H9 (cell line): ENCODE results near the gene FRRS1. TPM values are rescaled to one million over a fixed set of nuclear protein-coding genes. Genes with fewer than 3 reads are reported as not detected.

Experiments used
- DNase-seq: peaks from one replicate; pipeline ENCODE4 v3.0.0-alpha.2; 2017
- H2AFZ ChIP-seq: one replicate; pipeline ENCODE4 v1.6.1; 2013; ENCODE audit warnings: mild to moderate bottlenecking, low read length, control low read depth, moderate library complexity
- H2AK5ac ChIP-seq: 2 replicates; pipeline ENCODE4 v1.6.1; 2013; ENCODE audit warnings: low read length, control low read depth, mixed read lengths; ENCODE audit not compliant: insufficient read length
- H2BK120ac ChIP-seq: one replicate; pipeline ENCODE4 v1.6.1; 2013; ENCODE audit warnings: low read depth, mild to moderate bottlenecking, low read length, control low read depth, inconsistent platforms; ENCODE audit not compliant: poor library complexity, severe bottlenecking
- H2BK12ac ChIP-seq: 2 replicates; pipeline ENCODE4 v1.6.1; 2013; ENCODE audit warnings: low read length, control low read depth, mixed read lengths, low read depth; ENCODE audit not compliant: insufficient read length
- H2BK15ac ChIP-seq: 2 replicates; pipeline ENCODE4 v1.6.1; 2013; ENCODE audit warnings: low read depth, low read length, control low read depth
- H2BK20ac ChIP-seq: one replicate; pipeline ENCODE4 v1.6.1; 2013; ENCODE audit warnings: low read depth, mild to moderate bottlenecking, low read length, control low read depth, inconsistent platforms; ENCODE audit not compliant: poor library complexity, severe bottlenecking
- H2BK5ac ChIP-seq: 2 replicates; pipeline ENCODE4 v1.6.1; 2013; ENCODE audit warnings: low read length, control low read depth, mixed read lengths; ENCODE audit not compliant: insufficient read length
- H3K14ac ChIP-seq: 2 replicates; pipeline ENCODE4 v1.6.1; 2013; ENCODE audit warnings: low read length, control low read depth; ENCODE audit not compliant: insufficient read depth
- H3K18ac ChIP-seq: 2 replicates; pipeline ENCODE4 v1.6.1; 2013; ENCODE audit warnings: low read depth, mild to moderate bottlenecking, mixed read lengths, low read length, control low read depth; ENCODE audit not compliant: insufficient read length
- H3K23ac ChIP-seq: 2 replicates; pipeline ENCODE4 v1.6.1; 2013; ENCODE audit warnings: low read length, control low read depth, mixed read lengths, low read depth; ENCODE audit not compliant: insufficient read length
- H3K23me2 ChIP-seq: 2 replicates; pipeline ENCODE4 v1.6.1; 2013; ENCODE audit warnings: low read depth, mild to moderate bottlenecking, mixed read lengths, low read length, control low read depth; ENCODE audit not compliant: insufficient read length, poor library complexity, severe bottlenecking
- H3K27ac ChIP-seq: 2 replicates; pipeline ENCODE4 v1.5.1; 2013; ENCODE audit warnings: low read length, control low read depth, mixed read lengths, low read depth; ENCODE audit not compliant: insufficient read length
- H3K27me3 ChIP-seq: 2 replicates; pipeline ENCODE4 v1.6.1; 2013; ENCODE audit warnings: low read length, control low read depth, inconsistent platforms; ENCODE audit not compliant: insufficient read depth
- H3K4ac ChIP-seq: 2 replicates; pipeline ENCODE4 v1.6.1; 2013; ENCODE audit warnings: low read depth, mild to moderate bottlenecking, control low read depth, inconsistent platforms, low read length, moderate library complexity
- H3K4me1 ChIP-seq: 2 replicates; pipeline ENCODE4 v1.6.1; 2013; ENCODE audit warnings: low read length, control low read depth, inconsistent platforms; ENCODE audit not compliant: insufficient read depth
- H3K4me2 ChIP-seq: 2 replicates; pipeline ENCODE4 v1.6.1; 2013; ENCODE audit warnings: low read length, control low read depth, mixed read lengths; ENCODE audit not compliant: insufficient read length, insufficient read depth
- H3K56ac ChIP-seq: 2 replicates; pipeline ENCODE4 v1.6.1; 2013; ENCODE audit warnings: low read depth, mild to moderate bottlenecking, mixed read lengths, low read length, control low read depth; ENCODE audit not compliant: insufficient read length
- H3K79me1 ChIP-seq: 2 replicates; pipeline ENCODE4 v1.6.1; 2013; ENCODE audit warnings: low read depth, mild to moderate bottlenecking, moderate library complexity, low read length, control low read depth, inconsistent platforms; ENCODE audit not compliant: insufficient read depth, poor library complexity, severe bottlenecking
- H3K79me2 ChIP-seq: 2 replicates; pipeline ENCODE4 v1.6.1; 2013; ENCODE audit warnings: low read length, control low read depth, inconsistent platforms; ENCODE audit not compliant: insufficient read depth
- H3K9ac ChIP-seq: 2 replicates; pipeline ENCODE4 v1.6.1; 2013; ENCODE audit warnings: low read length, control low read depth, mixed read lengths; ENCODE audit not compliant: insufficient read length; ENCODE audit errors: extremely low read depth
- H3K9me3 ChIP-seq: one replicate; pipeline ENCODE4 v1.6.1; 2013; ENCODE audit warnings: low read depth, low read length, inconsistent platforms; ENCODE audit not compliant: control insufficient read depth
- H3T11ph ChIP-seq: one replicate; pipeline ENCODE4 v1.6.1; 2013; ENCODE audit warnings: mild to moderate bottlenecking, low read length, control low read depth, inconsistent platforms
- H4K20me1 ChIP-seq: one replicate; pipeline ENCODE4 v1.6.1; 2013; ENCODE audit not compliant: control insufficient read depth, insufficient read length, insufficient read depth
- H4K5ac ChIP-seq: 2 replicates; pipeline ENCODE4 v1.6.1; 2013; ENCODE audit warnings: low read depth, mild to moderate bottlenecking, mixed read lengths, low read length, control low read depth; ENCODE audit not compliant: insufficient read length
- H4K8ac ChIP-seq: replicated peaks from 2 replicates; pipeline ENCODE4 v1.6.1; 2013; ENCODE audit warnings: low read length, control low read depth, mixed read lengths, low read depth; ENCODE audit not compliant: insufficient read length
- H4K91ac ChIP-seq: 2 replicates; pipeline ENCODE4 v1.6.1; 2013; ENCODE audit warnings: low read depth, mild to moderate bottlenecking, moderate library complexity, mixed read lengths, low read length, control low read depth; ENCODE audit not compliant: insufficient read length
- H3K27ac Mint-ChIP-seq, 3 experiments: 2 replicates in 2 of 3; 3 replicates in 1 of 3; pipeline ENCODE4 v1.8.0; 2020 to 2021; ENCODE audit warnings: mixed read lengths in 3 of 3, mild to moderate bottlenecking in 1 of 3, moderate library complexity in 1 of 3
- H3K27me3 Mint-ChIP-seq: 2 replicates; pipeline ENCODE4 v1.8.0; 2021; ENCODE audit warnings: low read depth, mild to moderate bottlenecking, moderate library complexity, mixed read lengths
- H3K36me3 Mint-ChIP-seq, 3 experiments: 2 replicates in 2 of 3; 3 replicates in 1 of 3; pipeline ENCODE4 v1.8.0; 2020 to 2021; ENCODE audit warnings: low read depth in 3 of 3, mixed read lengths in 3 of 3; ENCODE audit not compliant: insufficient read depth in 1 of 3
- H3K4me1 Mint-ChIP-seq, 2 experiments: 2 replicates each; pipeline ENCODE4 v1.8.0; 2020; ENCODE audit warnings: mixed read lengths in 2 of 2
- H3K4me3 Mint-ChIP-seq, 2 experiments: 2 replicates in 1 of 2; 3 replicates in 1 of 2; pipeline ENCODE4 v1.8.0; 2020 to 2021; ENCODE audit warnings: mild to moderate bottlenecking in 2 of 2, mixed read lengths in 2 of 2, moderate library complexity in 1 of 2
- H3K9me3 Mint-ChIP-seq, 2 experiments: 2 replicates in 1 of 2; 3 replicates in 1 of 2; pipeline ENCODE4 v1.8.0; 2020; ENCODE audit warnings: mild to moderate bottlenecking in 2 of 2, mixed read lengths in 2 of 2, moderate library complexity in 1 of 2
- WGBS: extraction: QIAGEN DNeasy Blood & Tissue Kit; methylation state at CpG from one replicate; pipeline ENCODE4 v1.1.7; 2013; ENCODE audit warnings: missing lambda C conversion rate, low lambda C conversion rate, mixed read lengths; ENCODE audit not compliant: insufficient read length; ENCODE audit errors: extremely low coverage; 5-methylcytosine and 5-hydroxymethylcytosine counted together
- total RNA-seq: library from RNA; stranded (reverse); gene quantifications from 2 replicates; pipeline ENCODE4 v1.2.1, GENCODE V29; 2021
- TF ChIP-seq, protein P1 (sequence below): fragments of 200-600 bp; sonication (generic); conservative IDR thresholded peaks from 3 replicates; pipeline ENCODE4 v1.8.0; 2021; ENCODE audit warnings: antibody characterized with exemption, mild to moderate bottlenecking

FRRS1 gene
- total RNA-seq, 1 experiment from 2014 or later: 5.6 TPM

DNA sequence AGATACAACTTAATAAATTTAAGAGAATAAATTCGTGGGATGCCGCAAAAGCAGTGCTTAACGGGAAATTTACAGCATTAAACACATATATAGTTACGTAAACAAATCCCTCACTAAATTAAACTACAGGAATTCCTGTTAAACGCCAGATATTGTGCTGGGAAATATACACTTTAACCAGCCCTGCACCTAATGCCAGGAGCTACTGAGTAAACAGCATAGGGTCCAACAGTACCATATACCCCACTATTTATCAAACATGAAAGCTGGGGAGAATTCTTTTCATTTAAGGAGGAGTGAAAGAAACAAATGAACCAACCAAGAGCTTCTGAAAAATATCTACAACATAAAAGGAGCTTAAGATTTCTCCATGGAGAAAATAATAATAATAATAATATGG lies 11.7 kb downstream of the FRRS1 start:
- no peak overlapping the region for H2AFZ ChIP-seq

More for the DNA sequence above, 11.7 kb downstream of the FRRS1 start:
- TF ChIP-seq, protein P1, sequence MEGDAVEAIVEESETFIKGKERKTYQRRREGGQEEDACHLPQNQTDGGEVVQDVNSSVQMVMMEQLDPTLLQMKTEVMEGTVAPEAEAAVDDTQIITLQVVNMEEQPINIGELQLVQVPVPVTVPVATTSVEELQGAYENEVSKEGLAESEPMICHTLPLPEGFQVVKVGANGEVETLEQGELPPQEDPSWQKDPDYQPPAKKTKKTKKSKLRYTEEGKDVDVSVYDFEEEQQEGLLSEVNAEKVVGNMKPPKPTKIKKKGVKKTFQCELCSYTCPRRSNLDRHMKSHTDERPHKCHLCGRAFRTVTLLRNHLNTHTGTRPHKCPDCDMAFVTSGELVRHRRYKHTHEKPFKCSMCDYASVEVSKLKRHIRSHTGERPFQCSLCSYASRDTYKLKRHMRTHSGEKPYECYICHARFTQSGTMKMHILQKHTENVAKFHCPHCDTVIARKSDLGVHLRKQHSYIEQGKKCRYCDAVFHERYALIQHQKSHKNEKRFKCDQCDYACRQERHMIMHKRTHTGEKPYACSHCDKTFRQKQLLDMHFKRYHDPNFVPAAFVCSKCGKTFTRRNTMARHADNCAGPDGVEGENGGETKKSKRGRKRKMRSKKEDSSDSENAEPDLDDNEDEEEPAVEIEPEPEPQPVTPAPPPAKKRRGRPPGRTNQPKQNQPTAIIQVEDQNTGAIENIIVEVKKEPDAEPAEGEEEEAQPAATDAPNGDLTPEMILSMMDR: no peak
- no peaks in the 10 kb centered on the region for H4K20me1 ChIP-seq
- H4K5ac ChIP-seq: no peak overlapping the region
- no peak overlapping the region for H2AK5ac ChIP-seq
- no peaks in the 10 kb centered on the region for H3K79me2 ChIP-seq
- no peaks in the 10 kb centered on the region for H3K23me2 ChIP-seq
- no peak overlapping the region for H3K18ac ChIP-seq
- no peak overlapping the region for H3K27ac ChIP-seq
- H3K56ac ChIP-seq: no peak overlapping the region
- no peaks in the 10 kb centered on the region for H3K79me1 ChIP-seq
- peaks cover 0 to 19% (median 7%) of the 10 kb centered on the region in 3 experiments; a peak in 5 of 7 replicates for H3K36me3 Mint-ChIP-seq
- no peaks in the 10 kb centered on the region for H3K27me3 ChIP-seq
- no peak overlapping the region for H2BK12ac ChIP-seq
- H3K4me1 ChIP-seq: peaks cover 3% of the 10 kb centered on the region; the same call in 1 of the 2 replicates
- no peak overlapping the region for H3K23ac ChIP-seq
- no peak overlapping the region for H3K9ac ChIP-seq
- no peak overlapping the region for H2BK20ac ChIP-seq
- H2BK120ac ChIP-seq: no peak overlapping the region
- no peak overlapping the region for H3T11ph ChIP-seq
- no peak for DNase-seq
- H3K4ac ChIP-seq: no peak overlapping the region
- H3K9me3 Mint-ChIP-seq: peaks cover 7 to 12% of the 10 kb centered on the region in 2 experiments; a peak in 4 of 5 replicates
- no peak overlapping the region for H2BK15ac ChIP-seq
- H3K14ac ChIP-seq: no peak overlapping the region
- no peak overlapping the region for H3K4me3 Mint-ChIP-seq
- no peak overlapping the region for H4K91ac ChIP-seq
- H3K4me1 Mint-ChIP-seq: peaks cover 14 to 27% of the 10 kb centered on the region in 2 experiments
- H3K9me3 ChIP-seq: peaks cover 6% of the 10 kb centered on the region
- H3K4me2 ChIP-seq: no peak overlapping the region
- no peak overlapping the region for H4K8ac ChIP-seq
- H3K27me3 Mint-ChIP-seq: no peaks in the 10 kb centered on the region
- H2BK5ac ChIP-seq: no peak overlapping the region
- H3K27ac Mint-ChIP-seq: no peak overlapping the region
- no CpG with 5 or more reads among the region's 5 CpGs for WGBS
